DMS153 treated with DMSO at 0.1 percent for 48 hours (cell line): ENCODE measurements around the gene CDH4.

Source experiments
- DNase-seq: peaks from one replicate; lab custom pipeline; 2025; ENCODE audit not compliant: unreplicated experiment; lab: John Stamatoyannopoulos, UW

CDH4 gene

GRCh38 chr20:61661025-61661424, 409.0 kb downstream of the CDH4 start:
- DNase-seq = no peak

GRCh38 chr20:61661583-61661982, 409.5 kb downstream of the CDH4 start:
- DNase-seq = no peak

DNA sequence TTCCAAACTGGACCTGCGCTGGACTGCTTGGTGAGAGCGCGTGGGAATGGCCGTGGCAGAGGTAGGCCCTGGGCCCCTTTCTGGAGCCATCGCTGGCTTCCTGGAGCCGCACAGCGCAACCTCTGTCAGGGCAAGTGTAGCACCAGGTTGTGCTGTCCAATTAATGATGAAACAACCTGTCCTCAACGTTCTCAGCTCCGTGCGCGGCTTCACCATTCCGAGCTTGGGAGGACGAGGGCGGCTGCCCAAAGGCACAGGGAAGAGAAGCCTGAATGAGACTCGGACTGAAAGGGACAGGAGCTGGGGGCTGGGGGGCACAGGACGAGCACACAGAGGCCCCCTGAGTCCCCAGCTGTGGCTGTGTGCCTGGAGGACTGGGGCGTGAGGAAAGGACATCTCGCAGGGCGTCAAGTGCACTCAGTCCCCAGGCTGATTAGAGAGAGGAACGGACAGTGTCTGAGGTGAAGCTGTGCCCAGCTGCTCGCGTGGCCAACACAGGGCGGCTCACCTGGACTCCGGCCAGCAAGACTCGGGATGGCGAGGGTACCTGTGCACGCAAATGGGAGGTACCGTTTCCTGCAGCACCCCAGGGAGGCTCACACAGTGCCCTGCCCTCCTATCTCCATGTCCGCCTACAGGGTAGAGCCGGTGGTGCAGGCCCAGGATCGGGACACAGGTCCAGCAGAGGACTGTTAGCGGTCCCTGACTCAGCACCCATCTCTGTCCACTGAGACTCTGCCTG, 410.3 kb downstream of the CDH4 start:
- no peak for DNase-seq

DNA sequence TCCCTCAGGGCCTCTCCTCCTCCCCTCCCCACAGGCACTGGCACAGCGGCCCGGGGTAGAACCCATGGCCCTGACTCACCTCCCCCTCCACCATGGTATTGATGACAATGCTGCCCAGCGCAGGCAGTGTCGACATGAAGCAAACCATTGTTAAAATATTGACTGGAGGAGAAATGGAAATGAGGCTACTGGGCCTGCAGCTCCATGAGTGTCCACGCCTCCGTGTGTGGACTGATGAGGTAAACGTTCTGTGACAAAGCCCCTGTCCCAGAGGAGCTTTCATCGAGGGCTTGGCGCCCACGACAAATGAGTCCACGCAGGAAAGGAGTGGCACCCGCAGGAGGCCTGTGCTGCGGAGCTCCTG, 410.9 kb downstream of the CDH4 start:
- DNase-seq = no peak

DNA sequence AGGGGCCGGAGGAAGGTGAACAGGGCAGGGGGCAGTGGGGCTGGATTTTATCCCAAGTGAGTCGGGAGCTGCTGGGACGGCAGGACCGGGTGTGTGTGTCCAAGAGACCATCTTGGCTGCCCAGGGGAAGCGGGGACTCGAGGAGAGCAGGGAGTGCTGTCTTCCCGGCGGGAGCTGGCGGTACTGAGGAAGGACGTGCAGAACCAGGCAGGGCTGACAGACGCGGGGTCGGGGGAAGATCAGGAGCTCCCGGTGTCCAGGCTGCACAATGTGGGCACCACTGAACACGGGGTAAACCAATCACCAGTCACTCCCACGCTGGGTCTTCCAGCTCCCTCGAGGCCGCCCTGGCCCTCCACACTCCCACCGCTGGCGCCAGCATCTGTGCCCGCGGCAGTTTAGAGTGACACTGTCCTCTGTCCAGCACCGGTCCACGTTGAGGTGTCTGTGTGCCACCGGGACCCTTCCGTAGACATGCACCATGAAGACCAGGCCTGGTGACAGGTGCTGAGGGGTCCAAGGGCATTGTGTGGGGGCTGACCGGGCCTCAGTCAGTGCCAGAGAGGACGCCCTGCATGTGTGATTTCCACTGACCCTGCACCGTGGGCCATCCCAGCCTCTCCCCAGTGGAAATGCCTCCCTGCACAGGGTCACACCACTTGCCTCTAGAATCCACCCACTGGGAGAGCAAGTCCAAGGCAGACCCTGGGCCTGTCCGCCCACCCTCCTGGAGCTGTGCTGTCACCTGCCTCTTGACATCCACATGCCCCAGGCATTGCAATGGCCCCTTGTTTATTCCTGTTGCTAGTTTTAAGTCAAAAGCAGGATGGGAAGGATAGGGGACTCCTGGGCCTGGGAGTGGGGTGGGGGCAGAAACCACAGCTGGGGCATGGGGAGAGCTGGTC, 411.7 kb downstream of the CDH4 start:
- no peak for DNase-seq

DNA sequence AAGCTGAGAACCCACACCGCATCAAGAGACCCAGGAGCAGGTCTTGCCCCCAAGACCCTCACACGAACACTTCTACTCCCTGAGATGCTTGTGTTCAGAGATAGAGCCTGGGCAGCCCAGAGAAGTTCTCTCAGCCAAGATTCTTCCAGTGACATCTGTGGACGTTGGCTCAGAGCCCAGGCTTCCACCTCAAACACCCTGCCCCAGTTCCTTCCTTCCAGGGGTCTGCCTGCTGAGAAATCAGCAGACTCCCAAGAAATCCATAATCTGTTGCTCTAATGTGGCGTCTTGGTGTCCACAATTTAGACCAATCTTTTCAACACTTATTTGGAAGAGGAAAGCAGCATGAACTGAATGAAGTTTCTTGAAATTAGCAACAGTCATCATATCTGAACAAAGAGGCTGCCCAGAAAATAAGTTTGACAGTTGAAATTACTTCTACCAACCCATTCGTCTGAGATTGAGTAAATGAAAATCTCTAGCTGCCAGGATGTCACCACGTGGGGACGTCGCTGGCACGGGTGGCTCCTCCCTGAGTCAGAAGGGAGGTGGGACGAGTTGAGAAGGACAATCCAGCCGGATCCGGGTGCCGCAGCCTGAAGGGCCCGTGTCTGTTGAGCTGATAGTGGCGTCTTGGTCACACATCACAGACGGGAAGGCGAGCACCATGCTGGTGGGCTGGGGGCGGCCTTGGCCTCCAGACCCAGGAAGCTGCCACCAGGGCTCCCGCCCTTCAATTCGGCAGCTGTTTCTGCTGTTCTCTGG, 412.7 kb downstream of the CDH4 start:
- DNase-seq = no peak

DNA sequence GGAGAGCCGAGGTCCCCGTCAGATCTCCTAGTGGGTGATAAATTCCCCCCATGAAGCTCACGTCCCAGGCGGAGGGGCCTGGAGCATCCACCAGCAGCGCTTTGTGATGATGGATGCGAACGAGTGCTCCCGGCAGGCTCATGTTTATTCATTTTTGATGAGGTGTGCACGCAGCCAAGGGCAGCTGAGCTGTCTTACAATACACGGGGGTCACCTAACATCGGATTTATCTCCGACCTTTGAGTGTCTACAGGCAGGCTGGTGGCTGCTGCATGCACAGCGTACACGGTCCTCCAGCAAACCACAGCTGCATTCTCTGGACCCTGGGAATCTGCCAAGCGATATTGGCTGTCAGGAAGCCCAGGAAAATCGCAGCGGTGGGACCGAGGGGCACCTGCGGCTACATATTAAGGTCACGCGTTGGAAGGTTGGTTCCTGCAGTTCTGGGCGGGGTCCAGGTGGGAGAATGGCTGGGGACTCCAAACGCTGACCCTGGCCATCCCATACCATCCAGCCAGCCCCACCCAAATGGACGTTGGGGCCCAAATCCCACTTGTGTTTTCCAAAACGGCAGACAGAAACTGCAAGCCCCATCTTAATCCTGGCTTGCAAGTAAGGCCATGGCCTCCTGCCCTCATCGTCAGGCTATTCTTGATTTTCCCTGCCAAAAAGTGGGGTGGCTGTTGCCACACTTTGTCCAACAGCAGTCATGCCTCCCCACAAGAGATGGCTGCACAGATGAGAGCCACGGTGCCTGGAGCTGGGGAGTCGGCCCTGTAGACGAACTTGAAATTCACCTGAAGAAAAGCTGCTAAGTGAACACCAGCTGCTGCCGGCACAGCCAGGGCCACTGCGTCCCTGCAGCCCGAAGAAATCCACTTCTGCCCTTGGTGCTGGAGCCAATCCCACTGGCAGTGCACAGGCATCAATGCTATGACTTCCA, 413.7 kb downstream of the CDH4 start:
- DNase-seq = no peak

DNA sequence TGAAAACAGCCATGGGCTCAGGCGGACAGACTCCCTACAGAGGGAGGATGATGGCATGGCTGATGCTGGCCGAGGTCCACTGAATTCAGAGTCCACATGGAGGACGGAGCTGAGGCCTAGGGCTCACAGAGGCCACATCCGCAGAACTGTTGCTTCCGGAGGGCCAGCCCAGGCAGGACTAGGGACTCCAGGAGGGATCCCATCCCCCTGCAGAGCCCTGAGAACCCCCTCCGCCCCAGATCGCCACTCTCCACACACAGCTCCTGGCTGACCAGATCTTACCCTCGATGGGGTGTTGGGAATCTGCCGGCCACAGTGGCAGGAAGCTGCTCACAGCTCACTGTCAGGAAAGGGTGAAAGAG, 414.4 kb downstream of the CDH4 start:
- no peak for DNase-seq

- no peak for DNase-seq
Measured at GRCh38 chr20:61667056-61667792, 415.2 kb downstream of the CDH4 start.

GRCh38 chr20:61668065-61668650, 416.1 kb downstream of the CDH4 start:
- no peak for DNase-seq

GRCh38 chr20:61668771-61669503, 416.9 kb downstream of the CDH4 start:
- no peak for DNase-seq

- no peak for DNase-seq
Measured at GRCh38 chr20:61670274-61670673, 418.2 kb downstream of the CDH4 start.

- no peak for DNase-seq
Measured at GRCh38 chr20:61671559-61671958, 419.5 kb downstream of the CDH4 start.

- DNase-seq = peak; percentile 40
Measured at GRCh38 chr20:61673152-61673847, 421.2 kb downstream of the CDH4 start.

- no peak for DNase-seq
Measured at GRCh38 chr20:61674121-61674520, 422.1 kb downstream of the CDH4 start.

DNA sequence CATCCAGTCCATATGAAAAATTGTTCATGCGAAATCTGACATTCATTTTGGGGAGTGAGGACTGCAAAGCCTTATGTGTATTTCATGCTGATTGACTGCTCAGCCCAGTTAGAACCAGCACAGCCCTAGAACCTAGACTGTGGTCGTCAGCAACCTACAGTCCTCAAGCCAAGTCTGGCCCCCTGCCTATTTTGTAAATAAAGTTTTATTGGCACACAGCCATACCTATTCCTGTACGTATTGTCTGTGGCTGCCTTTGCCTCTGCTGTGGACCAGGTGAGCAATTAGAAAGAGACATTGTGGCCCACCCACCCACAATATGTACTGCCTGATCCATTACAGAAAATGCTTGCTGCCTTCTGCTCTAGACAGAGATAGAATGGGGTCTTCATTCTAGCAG, 422.6 kb downstream of the CDH4 start:
- DNase-seq = no peak

DNA sequence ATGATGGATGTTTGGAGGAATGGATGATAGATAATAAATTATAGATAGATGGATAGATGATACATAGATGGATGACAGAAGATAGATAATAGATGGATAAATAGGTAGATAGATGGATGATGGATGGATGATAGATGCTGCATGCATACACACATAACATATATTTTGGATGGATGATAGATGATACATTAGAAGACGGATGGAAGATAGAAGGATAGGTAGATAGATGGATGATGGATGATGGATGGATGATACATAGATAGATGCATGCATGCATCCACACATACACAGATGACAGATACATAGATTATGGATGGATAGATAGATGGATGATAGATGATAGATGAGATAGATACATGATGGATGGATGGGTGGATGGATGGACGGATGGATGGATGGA, 425.9 kb downstream of the CDH4 start:
- DNase-seq = no peak

GRCh38 chr20:61678437-61678836, 426.4 kb downstream of the CDH4 start:
- DNase-seq = no peak
